Measurements from ENCODE around the gene DTNB.

Gene DTNB

GRCh38 chr2:25618676-25619075, 54.7 kb downstream of the DTNB start:
- no peak for TF ChIP-seq CTCF (IDR thresholded peaks at IDR 0.05; ENCODE audit: borderline replicate concordance, insufficient read depth, low read depth, low read length)
- H3K4me3 ChIP-seq (ENCODE audit: low read depth, low read length), result no peak overlapping the region

- H3K4me3 ChIP-seq (ENCODE audit: low read depth, low read length), result no peak overlapping the region
- no peak for TF ChIP-seq CTCF (IDR thresholded peaks at IDR 0.05; ENCODE audit: borderline replicate concordance, insufficient read depth, low read depth, low read length)
These were observed 55.3 kb downstream of the DTNB start for GRCh38 chr2:25617948-25618646.

GRCh38 chr2:25615920-25616319, 57.5 kb downstream of the DTNB start:
- no peak for TF ChIP-seq CTCF (IDR thresholded peaks at IDR 0.05; ENCODE audit: borderline replicate concordance, insufficient read depth, low read depth, low read length)
- no peak overlapping the region for H3K4me3 ChIP-seq (ENCODE audit: low read depth, low read length)

DNA sequence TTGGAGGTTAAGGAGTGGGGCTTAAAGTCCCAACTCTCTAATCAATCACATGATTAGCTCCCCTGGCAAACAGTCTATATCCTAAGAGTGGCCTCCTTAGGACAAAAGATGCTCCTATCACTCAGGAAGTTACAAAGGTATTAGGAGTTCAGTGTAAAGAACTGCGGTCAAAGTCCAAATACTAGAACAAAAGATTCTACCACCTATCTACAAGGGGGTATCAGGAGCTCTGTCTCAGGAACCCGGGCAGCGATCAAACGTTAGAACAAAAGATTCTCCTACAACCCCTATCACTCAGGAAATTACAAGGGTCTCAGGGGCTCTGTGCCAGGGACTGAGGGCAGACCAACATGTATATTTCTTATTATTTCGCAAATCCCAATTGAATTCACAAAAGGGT, 58.0 kb downstream of the DTNB start:
- TF ChIP-seq CTCF (IDR thresholded peaks at IDR 0.05; ENCODE audit: borderline replicate concordance, insufficient read depth, low read depth, low read length), result no peak
- no peak overlapping the region for H3K4me3 ChIP-seq (ENCODE audit: low read depth, low read length)

GRCh38 chr2:25614711-25615110, 58.7 kb downstream of the DTNB start:
- no peak overlapping the region for H3K4me3 ChIP-seq (ENCODE audit: low read depth, low read length)
- no peak for TF ChIP-seq CTCF (IDR thresholded peaks at IDR 0.05; ENCODE audit: borderline replicate concordance, insufficient read depth, low read depth, low read length)

- no peak overlapping the region for H3K4me3 ChIP-seq (ENCODE audit: low read depth, low read length)
- TF ChIP-seq CTCF (IDR thresholded peaks at IDR 0.05; ENCODE audit: borderline replicate concordance, insufficient read depth, low read depth, low read length), result no peak
These were observed 64.7 kb downstream of the DTNB start for GRCh38 chr2:25608718-25609117.

GRCh38 chr2:25606892-25607291, 66.5 kb downstream of the DTNB start:
- TF ChIP-seq CTCF (IDR thresholded peaks at IDR 0.05; ENCODE audit: borderline replicate concordance, insufficient read depth, low read depth, low read length), result peak; percentile 26; the same call in 1 of the 2 replicates
- no peak overlapping the region for H3K4me3 ChIP-seq (ENCODE audit: low read depth, low read length)

Measured in GM12875 (cell line).